Esophagus squamous epithelium (tissue), 5 donors: ENCODE results near the gene COLQ. TPM values are rescaled to one million over a fixed set of nuclear protein-coding genes. Genes with fewer than 3 reads are reported as not detected.

Source experiments
- DNase-seq: peaks from one replicate; lab custom pipeline; 2025; lab: John Stamatoyannopoulos, UW
- H3K27ac ChIP-seq, 4 donors: fragments of 200-600 bp; sonication (generic); one replicate each; pipeline ENCODE4 v1.5.1; 2016 to 2019; ENCODE audit warnings: mild to moderate bottlenecking in 1 of 4
- H3K27me3 ChIP-seq, 4 donors: fragments of 200-600 bp; sonication (generic); 1 replicate in 3 of 4; 2 replicates in 1 of 4; pipeline versions ENCODE4 v1.5.1 to v1.6.0; 2017 to 2021; ENCODE audit warnings: antibody characterized with exemption in 1 of 4
- H3K36me3 ChIP-seq, 3 donors: fragments of 200-600 bp; sonication (generic); one replicate each; pipeline ENCODE4 v1.5.1; 2016 to 2019
- H3K4me1 ChIP-seq, 3 donors: fragments of 200-600 bp; sonication (generic); one replicate each; pipeline ENCODE4 v1.5.1; 2017 to 2019
- H3K4me3 ChIP-seq, 4 donors: fragments of 200-600 bp; sonication (generic); 1 replicate in 3 of 4; 2 replicates in 1 of 4; pipeline ENCODE4 v1.5.1; 2016 to 2019; ENCODE audit warnings: mild to moderate bottlenecking in 2 of 4, moderate library complexity in 1 of 4
- H3K9me3 ChIP-seq, 3 donors: fragments of 200-600 bp; sonication (generic); one replicate each; pipeline ENCODE4 v1.5.1; 2016 to 2019
- POLR2A ChIP-seq, 4 donors: fragments of 450-650 bp; IDR thresholded peaks; one replicate each; pipeline ENCODE4 v1.6.1; 2017; ENCODE audit warnings: antibody characterized with exemption in 4 of 4, mild to moderate bottlenecking in 4 of 4, moderate library complexity in 3 of 4
- WGBS, 2 donors: methylation state at CpG; one replicate each; pipeline ENCODE4 v1.1.5; 2018; 5-methylcytosine and 5-hydroxymethylcytosine counted together
- intact Hi-C: fragments of 100-400 bp; cut with DNase I; formaldehyde crosslinking; loops from one replicate; pipeline ENCODE4 v1.15.0; 2022
- total RNA-seq, 4 donors: library from RNA; depleted of rRNA; stranded (reverse); fragments of >200 nt; gene quantifications; one replicate each; pipeline ENCODE4 v1.1.0, GENCODE V29; 2016
- TF ChIP-seq, protein P1 (sequence below), 6 experiments: fragments of 450-650 bp in 4 of 6; fragments of 200-600 bp in 2 of 6; sonication (generic) in 2 of 6; IDR thresholded peaks; one replicate each; pipeline ENCODE4 v1.5.1; 2016 to 2019; ENCODE audit warnings: antibody characterized with exemption in 6 of 6, mild to moderate bottlenecking in 4 of 6, moderate library complexity in 4 of 6
- donor health status: DM: yes; HTN: yes; CAD: no.

The COLQ gene
- total RNA-seq, 4 donors from 2014 or later: 0.70 to 1.1 (median 0.89) TPM

DNA sequence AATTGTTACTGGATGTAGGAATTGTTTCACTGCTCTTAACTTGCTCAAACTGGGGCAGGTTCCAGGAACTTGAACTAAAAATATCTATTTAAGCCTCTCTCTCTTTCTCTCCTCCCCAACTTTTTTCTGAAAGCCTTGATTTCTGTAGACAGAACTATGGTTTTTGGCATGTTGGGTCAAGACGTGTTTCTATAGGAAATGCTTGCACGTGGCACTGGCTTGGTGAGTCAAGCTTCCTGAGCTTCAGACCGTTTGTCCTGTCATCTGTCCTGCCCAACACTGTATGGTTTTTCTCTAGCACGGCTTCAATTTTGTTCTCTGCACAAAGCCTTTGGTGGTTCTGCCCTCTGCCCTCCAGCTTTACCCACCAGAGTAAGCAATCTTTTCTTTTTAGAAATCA is 80.6 kb downstream of the COLQ start:
- H3K4me3 ChIP-seq: no peak overlapping the region
- H3K9me3 ChIP-seq: no peaks in the 10 kb centered on the region
- no peak for TF ChIP-seq POLR2A (IDR thresholded peaks at IDR 0.05)
- TF ChIP-seq, protein P1, sequence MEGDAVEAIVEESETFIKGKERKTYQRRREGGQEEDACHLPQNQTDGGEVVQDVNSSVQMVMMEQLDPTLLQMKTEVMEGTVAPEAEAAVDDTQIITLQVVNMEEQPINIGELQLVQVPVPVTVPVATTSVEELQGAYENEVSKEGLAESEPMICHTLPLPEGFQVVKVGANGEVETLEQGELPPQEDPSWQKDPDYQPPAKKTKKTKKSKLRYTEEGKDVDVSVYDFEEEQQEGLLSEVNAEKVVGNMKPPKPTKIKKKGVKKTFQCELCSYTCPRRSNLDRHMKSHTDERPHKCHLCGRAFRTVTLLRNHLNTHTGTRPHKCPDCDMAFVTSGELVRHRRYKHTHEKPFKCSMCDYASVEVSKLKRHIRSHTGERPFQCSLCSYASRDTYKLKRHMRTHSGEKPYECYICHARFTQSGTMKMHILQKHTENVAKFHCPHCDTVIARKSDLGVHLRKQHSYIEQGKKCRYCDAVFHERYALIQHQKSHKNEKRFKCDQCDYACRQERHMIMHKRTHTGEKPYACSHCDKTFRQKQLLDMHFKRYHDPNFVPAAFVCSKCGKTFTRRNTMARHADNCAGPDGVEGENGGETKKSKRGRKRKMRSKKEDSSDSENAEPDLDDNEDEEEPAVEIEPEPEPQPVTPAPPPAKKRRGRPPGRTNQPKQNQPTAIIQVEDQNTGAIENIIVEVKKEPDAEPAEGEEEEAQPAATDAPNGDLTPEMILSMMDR (IDR thresholded peaks at IDR 0.05): no peak
- intact Hi-C loops: no loop called here
- no peak for DNase-seq
- H3K27me3 ChIP-seq: no peaks in the 10 kb centered on the region
- peaks cover 0 to 8% (median 6%) of the 10 kb centered on the region in 3 donors for H3K4me1 ChIP-seq
- H3K36me3 ChIP-seq: peaks cover 21 to 93% (median 33%) of the 10 kb centered on the region in 3 donors
- H3K27ac ChIP-seq: no peak overlapping the region
- 20 to 39% methylated on average over 4 of the region's 4 CpGs for WGBS, 2 donors

DNA sequence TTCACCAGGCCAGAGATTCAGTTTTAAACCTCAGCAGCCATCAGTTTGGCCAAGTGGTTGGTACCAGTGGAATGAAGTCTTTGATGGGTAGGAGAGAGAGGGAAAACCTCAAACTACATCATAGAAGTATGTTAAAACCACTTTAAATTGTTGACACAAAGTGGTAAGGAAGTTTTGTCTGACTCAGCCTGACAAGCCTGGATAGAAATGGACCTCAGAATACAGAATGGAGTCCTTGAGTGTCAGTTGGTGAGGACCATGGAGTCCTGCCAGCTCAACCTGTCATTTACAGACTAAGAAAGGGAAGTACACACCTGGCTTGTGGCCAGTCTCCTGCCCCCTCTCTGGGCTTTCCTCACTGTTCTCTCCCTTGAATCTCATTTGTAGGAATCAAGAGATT is 82.0 kb downstream of the COLQ start:
- DNase-seq: no peak
- intact Hi-C loops: no loop called here
- Histone ChIP-seq H3K27me3 (no peaks in the 10 kb centered on the region), H3K36me3 (peaks cover 22 to 100% (median 37%) of the 10 kb centered on the region in 3 donors), H3K4me1 (peaks cover 0 to 8% (median 6%) of the 10 kb centered on the region in 3 donors), H3K27ac (no peak overlapping the region), H3K9me3 (no peaks in the 10 kb centered on the region), H3K4me3 (no peak overlapping the region)
- TF ChIP-seq POLR2A (IDR thresholded peaks at IDR 0.05): no peak
- TF ChIP-seq, protein P1 (IDR thresholded peaks at IDR 0.05): no peak

DNA sequence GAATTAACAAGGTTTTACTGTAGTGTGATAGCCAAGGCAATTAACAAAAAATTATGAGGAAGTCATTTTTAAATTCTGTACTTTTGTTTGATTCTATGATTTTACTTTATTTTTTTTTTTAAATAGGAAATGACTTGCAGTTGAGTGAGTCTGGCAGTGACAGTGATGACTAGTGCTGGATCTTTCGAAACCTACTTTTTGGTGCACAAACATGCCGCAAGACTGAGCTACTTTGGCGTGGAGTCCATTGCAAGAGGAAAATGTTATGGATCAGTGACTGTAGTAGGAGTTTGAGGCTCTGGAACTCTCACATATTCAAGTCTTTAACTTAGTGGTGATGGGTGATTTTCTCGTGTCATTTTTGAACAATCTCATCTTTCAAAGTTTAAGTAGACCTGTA is 82.5 kb downstream of the COLQ start:
- WGBS, 2 donors: 51 to 54% methylated on average over 4 of the region's 4 CpGs
- H3K4me1 ChIP-seq: peaks cover 0 to 8% (median 6%) of the 10 kb centered on the region in 3 donors
- no peaks in the 10 kb centered on the region for H3K27me3 ChIP-seq
- intact Hi-C loops: no loop called here
- H3K27ac ChIP-seq: no peak overlapping the region
- H3K9me3 ChIP-seq: no peaks in the 10 kb centered on the region
- DNase-seq: no peak
- H3K36me3 ChIP-seq: peaks cover 22 to 100% (median 42%) of the 10 kb centered on the region in 3 donors
- TF ChIP-seq, protein P1 (IDR thresholded peaks at IDR 0.05): no peak
- TF ChIP-seq POLR2A (IDR thresholded peaks at IDR 0.05): no peak
- no peak overlapping the region for H3K4me3 ChIP-seq

DNA sequence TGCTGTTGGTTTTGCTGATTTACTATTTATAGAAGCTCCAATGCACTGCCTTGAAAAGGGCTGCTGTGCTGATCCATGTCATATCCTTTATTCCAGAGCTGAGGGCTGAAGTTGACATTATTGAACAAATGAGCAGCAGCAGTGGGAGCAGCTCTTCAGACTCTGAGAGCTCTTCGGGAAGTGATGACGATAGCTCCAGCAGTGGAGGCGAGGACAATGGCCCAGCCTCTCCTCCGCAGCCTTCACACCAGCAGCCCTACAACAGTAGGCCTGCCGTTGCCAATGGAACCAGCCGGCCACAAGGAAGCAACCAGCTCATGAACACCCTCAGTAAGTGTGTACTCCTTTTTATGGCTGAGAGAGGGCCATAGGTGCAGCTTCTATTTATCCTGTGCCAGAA is 85.3 kb downstream of the COLQ start:
- Histone ChIP-seq H3K36me3 (peaks cover 22 to 100% (median 55%) of the 10 kb centered on the region in 3 donors), H3K27me3 (no peaks in the 10 kb centered on the region), H3K4me3 (no peak overlapping the region), H3K4me1 (peaks cover 0 to 10% (median 6%) of the 10 kb centered on the region in 3 donors), H3K9me3 (no peaks in the 10 kb centered on the region), H3K27ac (no peak overlapping the region)
- intact Hi-C loops: no loop called here
- no peak for DNase-seq
- TF ChIP-seq, protein P1 (IDR thresholded peaks at IDR 0.05): no peak
- TF ChIP-seq POLR2A (IDR thresholded peaks at IDR 0.05): no peak
- 90 to 100% methylated on average over 5 to 6 of the region's 6 CpGs for WGBS, 2 donors

DNA sequence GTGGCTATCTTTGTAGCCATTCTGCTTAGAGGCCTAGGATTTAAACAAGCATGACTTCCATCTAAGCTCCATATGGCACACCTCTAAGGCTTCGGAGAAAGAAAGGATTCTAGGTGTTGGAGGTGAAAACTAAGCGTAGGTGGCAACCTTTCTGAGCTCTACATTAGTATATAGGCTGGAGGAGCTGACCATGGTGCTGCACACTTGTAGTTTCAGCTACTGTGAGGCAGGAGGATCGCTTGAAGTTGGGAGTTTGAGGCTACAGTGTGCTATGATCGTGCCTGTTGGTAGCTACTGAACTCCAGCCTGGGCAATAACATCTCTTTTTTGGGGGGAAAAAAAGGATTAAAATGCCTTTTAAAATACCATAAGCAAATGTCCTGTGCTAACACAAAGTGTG is 86.8 kb downstream of the COLQ start:
- Histone ChIP-seq H3K36me3 (peaks cover 22 to 99% (median 52%) of the 10 kb centered on the region in 3 donors), H3K4me1 (peaks cover 0 to 17% (median 0%) of the 10 kb centered on the region in 3 donors), H3K9me3 (no peaks in the 10 kb centered on the region), H3K4me3 (no peak overlapping the region), H3K27me3 (no peaks in the 10 kb centered on the region), H3K27ac (no peak overlapping the region)
- WGBS, 2 donors: 97% methylated on average over 4 of the region's 4 CpGs
- TF ChIP-seq, protein P1 (IDR thresholded peaks at IDR 0.05): no peak
- TF ChIP-seq POLR2A (IDR thresholded peaks at IDR 0.05): no peak
- intact Hi-C loops: no loop called here
- DNase-seq: no peak
